Skin of body (tissue), 2 donors: Measurements from ENCODE around the gene HARBI1. TPM values are rescaled to one million over a fixed set of nuclear protein-coding genes. Genes with fewer than 3 reads are reported as not detected.
"Not testable (repeated sequence)": the region's sequence is repeated elsewhere in the genome, so short reads cannot be mapped to it uniquely, and the experiment has no call there.

Experiments used
- DNase-seq: peaks from one replicate; lab custom pipeline; 2025; lab: John Stamatoyannopoulos, UW
- total RNA-seq: library from RNA; depleted of rRNA; stranded (reverse); fragments of >200 nt; gene quantifications from one replicate; pipeline ENCODE4 v1.2.3, GENCODE V29; 2014

The HARBI1 gene
- total RNA-seq, 1 donor from 2014 or later = 2.4 TPM

GRCh38 chr11:46597155-46597554, 19.9 kb downstream of the HARBI1 start:
- DNase-seq = no peak

GRCh38 chr11:46594785-46595184, 22.2 kb downstream of the HARBI1 start:
- DNase-seq = no peak

- DNase-seq = no peak
These were observed 22.7 kb downstream of the HARBI1 start for GRCh38 chr11:46594374-46594700.

GRCh38 chr11:46593550-46594373, 23.3 kb downstream of the HARBI1 start, which contains the start of gene AMBRA1:
Gene AMBRA1 (minus strand): TSS chr11:46594023. CDS start chr11:46548380, 45,643 bp downstream.
- peak; percentile 91 for DNase-seq

DNA sequence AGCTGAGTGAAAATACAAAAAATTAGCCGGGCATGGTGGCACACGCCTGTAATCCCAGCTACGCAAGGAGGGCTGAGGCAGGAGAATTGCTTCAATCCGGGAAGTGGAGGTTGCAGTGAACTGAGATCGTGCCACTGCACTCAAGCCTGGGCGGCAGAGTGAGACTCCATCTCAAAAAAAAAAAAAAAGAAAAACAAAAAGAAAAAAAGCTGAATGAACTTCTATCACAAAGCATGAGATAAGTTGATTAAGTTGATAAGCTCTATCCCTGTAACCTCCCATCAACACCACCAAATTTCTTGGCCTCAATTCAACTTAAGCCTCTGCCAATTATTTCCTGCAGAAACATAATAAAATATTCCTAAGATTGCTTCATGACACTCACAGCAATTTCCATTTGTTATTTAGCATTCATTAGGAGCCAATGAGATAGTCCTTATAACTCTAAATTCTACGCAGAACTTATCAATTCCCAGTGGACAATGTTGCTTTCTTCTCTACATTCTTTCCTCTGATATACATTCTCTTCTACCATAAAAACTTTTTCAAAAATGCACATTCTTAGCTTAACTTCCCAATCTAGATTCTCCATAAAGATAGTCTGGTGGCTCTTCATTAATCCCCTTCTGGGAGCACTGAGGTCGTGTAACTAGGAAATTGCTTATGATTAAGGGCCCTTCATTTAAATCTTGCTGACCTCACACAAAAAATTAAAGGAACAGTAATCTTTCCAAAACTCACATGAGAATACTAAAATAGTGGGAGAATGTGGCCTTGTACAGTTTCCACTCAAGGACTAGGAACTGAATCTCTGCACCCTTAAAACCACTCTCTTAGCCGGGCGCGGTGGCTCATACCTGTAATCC, 26.1 kb downstream of the HARBI1 start:
- no peak for DNase-seq

- DNase-seq = no peak
These were observed 28.1 kb downstream of the HARBI1 start for GRCh38 chr11:46588915-46589314.

GRCh38 chr11:46588131-46588530, 28.9 kb downstream of the HARBI1 start:
- DNase-seq = no peak

DNA sequence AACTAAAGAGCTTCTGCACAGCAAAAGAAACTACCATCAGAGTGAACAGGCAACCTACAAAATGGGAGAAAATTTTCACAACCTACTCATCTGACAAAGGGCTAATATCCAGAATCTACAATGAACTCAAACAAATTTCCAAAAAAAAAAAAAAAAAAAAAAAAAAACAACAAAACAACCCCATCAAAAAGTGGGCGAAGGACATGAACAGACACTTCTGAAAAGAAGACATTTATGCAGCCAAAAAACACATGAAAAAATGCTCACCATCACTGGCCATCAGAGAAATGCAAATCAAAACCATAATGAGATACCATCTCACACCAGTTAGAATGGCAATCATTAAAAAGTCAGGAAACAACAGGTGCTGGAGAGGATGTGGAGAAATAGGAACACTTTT, 33.5 kb downstream of the HARBI1 start:
- not testable (repeated sequence) for DNase-seq

DNA sequence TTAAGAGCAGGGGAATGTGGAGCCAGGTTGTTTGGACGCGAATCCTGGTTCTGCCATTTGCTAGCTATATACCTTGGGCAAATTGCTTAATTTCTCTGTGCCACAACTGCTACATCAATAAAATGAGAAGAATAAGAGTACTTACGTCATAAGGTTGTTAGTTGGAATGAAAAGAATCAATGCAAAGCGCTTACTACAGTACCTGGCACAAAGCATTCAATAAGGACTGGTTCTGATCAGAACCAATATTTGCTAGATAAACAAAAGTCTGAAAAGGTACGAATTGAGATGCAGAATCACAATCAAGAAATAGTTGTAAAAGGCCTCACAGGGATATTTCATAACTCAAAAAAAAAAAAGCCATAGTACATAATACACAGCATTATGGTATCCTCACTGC, 34.4 kb downstream of the HARBI1 start:
- DNase-seq = no peak

- no peak for DNase-seq
These were observed 40.0 kb downstream of the HARBI1 start for GRCh38 chr11:46577058-46577457.

GRCh38 chr11:46574656-46575055, 42.4 kb downstream of the HARBI1 start:
- no peak for DNase-seq

GRCh38 chr11:46570790-46571398, 46.1 kb downstream of the HARBI1 start:
- no peak for DNase-seq

- no peak for DNase-seq
These were observed 51.7 kb downstream of the HARBI1 start for GRCh38 chr11:46565232-46565840.

DNA sequence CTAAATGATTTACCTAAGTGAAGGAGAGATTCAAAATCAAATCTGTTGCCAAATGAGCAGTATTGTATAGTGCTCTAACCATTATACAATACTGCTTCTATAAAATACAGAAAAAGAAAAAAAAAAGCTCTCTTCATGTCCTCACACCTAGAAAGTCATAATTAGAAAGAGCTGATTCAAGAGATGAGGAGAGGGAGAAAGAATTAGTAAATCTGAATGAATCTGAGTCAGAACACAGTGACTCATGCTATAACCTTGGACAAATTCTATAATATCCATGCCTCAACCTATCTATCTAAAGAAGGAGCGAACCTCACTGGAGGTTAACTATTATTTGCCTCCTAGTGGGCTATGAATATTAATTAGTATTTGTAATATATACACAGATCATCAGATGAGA, 52.6 kb downstream of the HARBI1 start:
- no peak for DNase-seq

DNA sequence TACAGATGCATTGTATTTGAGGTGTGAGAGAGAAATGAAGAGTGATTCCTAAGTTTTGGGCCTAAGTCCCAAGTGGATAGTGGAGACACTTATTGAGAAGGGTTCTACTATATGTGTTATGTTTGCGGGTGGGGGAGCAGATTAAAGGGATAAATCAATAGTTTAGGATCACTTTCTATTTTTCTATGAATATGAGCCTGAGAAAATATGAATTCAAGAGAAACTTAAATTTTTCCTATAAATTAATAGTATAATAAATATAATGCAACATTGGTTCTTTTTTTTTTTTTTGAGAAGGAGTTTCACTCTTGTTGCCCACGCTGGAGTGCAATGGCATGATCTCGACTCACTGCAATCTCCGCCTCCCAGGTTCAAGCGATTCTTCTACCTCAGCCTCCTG, 54.5 kb downstream of the HARBI1 start:
- DNase-seq = no peak

GRCh38 chr11:46560300-46560991, 56.6 kb downstream of the HARBI1 start:
- no peak for DNase-seq

DNA sequence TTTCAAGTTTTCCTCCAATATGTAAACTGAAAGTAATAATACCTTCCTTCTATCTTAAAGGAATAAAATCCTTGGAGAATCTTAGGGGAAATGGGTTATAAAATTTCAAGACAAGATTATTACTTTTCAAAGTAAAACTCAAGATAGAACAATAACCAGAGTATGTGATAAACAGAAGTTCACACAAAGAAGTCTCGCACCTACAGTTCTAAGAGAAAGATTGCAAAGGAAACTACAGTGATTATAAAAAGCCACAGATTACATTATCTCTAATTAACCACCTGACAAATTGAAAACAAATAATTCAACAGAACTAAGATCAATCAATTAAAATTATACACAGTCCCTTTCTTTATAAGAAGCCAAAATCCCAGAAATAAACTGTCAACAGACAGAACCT, 57.2 kb downstream of the HARBI1 start:
- no peak for DNase-seq

DNA sequence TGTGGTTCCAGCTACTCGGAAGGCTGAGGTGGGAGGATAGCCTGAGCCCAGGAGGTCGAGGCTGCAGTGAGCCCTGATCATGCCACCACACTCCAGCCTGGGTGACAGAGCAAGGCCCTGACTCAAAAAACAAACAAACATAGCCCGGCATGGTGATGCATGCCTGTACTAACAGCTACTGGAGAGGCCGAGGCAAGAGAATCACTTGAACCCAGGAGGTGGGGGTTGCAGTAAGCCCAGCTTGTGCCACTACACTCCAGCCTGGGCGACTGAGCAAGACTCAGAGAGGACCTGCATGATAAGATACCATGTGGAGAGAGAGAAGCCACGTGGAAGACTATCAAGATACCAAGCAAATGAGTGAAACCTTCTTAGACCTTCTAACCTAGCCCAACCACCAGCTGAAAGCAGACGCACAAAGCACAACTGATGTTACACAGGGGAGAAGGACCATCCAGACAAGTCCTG, 59.3 kb downstream of the HARBI1 start:
- DNase-seq = no peak

DNA sequence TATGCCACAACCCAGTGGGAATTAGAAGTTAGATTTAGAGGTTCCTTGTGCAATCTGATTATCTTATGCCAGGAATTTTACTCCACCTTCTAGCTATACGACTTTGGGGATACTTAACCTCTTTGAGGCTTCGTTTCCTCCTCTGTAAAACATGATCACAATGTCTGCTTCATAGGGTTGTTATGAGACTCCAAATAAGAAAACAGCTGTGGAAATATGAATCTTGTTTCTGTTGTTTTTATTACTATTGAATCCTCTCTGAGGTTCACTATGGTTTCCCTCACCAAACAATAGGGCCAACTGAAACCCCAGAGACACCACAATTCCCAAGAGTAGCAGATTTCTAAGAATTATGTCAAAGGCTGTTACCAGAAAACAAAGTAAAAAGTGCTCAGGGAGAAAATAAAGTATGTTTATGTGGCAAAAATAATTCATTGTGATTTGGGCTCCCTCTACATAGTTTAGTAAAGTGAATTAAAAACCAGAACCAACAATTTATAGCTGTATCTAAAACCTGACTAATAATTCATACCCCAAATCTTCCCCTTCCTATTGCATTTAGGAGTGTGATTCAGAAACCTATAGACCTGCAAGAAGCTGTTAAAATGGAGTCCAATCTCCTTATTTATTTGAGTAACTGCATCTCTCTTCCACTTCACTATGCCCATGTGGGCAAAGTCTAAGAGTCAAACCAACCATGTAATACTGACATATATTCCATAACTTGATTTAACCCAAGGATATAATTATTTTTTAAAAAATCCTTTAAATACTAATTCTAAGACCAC, 61.6 kb downstream of the HARBI1 start:
- no peak for DNase-seq
